Peyer's patch (tissue), 4 donors: ENCODE data around the gene MAPK14.

Experiments used
- POLR2A ChIP-seq, 2 donors: fragments of 450-650 bp; IDR thresholded peaks; one replicate each; pipeline ENCODE4 v1.5.1; 2017; ENCODE audit warnings: antibody characterized with exemption in 2 of 2, mild to moderate bottlenecking in 2 of 2, moderate library complexity in 2 of 2
- TF ChIP-seq, protein P1 (sequence below), 6 experiments: fragments of 450-650 bp in 4 of 6; fragments of 200-600 bp in 2 of 6; sonication (generic) in 1 of 6; IDR thresholded peaks; one replicate each; pipeline ENCODE4 v1.5.1; 2017 to 2019; ENCODE audit warnings: antibody characterized with exemption in 6 of 6, mild to moderate bottlenecking in 3 of 6, moderate library complexity in 1 of 6

DNA sequence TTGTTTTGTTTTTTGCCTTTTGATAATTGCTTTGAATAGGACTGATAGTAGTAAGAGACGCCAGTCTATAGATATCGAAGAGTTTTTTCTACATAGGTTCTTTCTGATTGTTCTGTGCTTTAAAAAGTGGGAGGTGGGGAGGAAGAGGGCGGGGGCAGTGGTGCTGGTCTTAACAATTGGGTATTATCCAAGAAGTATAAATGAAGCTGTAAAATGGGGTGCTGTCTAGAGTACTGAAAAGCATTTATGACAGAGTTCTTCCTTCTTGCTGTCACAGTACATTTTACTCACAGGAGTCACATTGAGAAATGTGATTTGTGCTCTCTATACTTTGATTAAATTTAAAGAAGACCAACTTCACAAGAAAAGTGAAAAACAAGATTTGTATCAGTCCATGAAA lies 41.0 kb downstream of the MAPK14 start:
- TF ChIP-seq POLR2A (IDR thresholded peaks at IDR 0.05): no peak
- TF ChIP-seq, protein P1, sequence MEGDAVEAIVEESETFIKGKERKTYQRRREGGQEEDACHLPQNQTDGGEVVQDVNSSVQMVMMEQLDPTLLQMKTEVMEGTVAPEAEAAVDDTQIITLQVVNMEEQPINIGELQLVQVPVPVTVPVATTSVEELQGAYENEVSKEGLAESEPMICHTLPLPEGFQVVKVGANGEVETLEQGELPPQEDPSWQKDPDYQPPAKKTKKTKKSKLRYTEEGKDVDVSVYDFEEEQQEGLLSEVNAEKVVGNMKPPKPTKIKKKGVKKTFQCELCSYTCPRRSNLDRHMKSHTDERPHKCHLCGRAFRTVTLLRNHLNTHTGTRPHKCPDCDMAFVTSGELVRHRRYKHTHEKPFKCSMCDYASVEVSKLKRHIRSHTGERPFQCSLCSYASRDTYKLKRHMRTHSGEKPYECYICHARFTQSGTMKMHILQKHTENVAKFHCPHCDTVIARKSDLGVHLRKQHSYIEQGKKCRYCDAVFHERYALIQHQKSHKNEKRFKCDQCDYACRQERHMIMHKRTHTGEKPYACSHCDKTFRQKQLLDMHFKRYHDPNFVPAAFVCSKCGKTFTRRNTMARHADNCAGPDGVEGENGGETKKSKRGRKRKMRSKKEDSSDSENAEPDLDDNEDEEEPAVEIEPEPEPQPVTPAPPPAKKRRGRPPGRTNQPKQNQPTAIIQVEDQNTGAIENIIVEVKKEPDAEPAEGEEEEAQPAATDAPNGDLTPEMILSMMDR (IDR thresholded peaks at IDR 0.05): no peak
